Measurements from ENCODE around the gene SYNE1.
"Not testable (repeated sequence)": the region's sequence is repeated elsewhere in the genome, so short reads cannot be mapped to it uniquely, and the experiment has no call there.

The SYNE1 gene, protein sequence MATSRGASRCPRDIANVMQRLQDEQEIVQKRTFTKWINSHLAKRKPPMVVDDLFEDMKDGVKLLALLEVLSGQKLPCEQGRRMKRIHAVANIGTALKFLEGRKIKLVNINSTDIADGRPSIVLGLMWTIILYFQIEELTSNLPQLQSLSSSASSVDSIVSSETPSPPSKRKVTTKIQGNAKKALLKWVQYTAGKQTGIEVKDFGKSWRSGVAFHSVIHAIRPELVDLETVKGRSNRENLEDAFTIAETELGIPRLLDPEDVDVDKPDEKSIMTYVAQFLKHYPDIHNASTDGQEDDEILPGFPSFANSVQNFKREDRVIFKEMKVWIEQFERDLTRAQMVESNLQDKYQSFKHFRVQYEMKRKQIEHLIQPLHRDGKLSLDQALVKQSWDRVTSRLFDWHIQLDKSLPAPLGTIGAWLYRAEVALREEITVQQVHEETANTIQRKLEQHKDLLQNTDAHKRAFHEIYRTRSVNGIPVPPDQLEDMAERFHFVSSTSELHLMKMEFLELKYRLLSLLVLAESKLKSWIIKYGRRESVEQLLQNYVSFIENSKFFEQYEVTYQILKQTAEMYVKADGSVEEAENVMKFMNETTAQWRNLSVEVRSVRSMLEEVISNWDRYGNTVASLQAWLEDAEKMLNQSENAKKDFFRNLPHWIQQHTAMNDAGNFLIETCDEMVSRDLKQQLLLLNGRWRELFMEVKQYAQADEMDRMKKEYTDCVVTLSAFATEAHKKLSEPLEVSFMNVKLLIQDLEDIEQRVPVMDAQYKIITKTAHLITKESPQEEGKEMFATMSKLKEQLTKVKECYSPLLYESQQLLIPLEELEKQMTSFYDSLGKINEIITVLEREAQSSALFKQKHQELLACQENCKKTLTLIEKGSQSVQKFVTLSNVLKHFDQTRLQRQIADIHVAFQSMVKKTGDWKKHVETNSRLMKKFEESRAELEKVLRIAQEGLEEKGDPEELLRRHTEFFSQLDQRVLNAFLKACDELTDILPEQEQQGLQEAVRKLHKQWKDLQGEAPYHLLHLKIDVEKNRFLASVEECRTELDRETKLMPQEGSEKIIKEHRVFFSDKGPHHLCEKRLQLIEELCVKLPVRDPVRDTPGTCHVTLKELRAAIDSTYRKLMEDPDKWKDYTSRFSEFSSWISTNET (N-terminal part only)

DNA sequence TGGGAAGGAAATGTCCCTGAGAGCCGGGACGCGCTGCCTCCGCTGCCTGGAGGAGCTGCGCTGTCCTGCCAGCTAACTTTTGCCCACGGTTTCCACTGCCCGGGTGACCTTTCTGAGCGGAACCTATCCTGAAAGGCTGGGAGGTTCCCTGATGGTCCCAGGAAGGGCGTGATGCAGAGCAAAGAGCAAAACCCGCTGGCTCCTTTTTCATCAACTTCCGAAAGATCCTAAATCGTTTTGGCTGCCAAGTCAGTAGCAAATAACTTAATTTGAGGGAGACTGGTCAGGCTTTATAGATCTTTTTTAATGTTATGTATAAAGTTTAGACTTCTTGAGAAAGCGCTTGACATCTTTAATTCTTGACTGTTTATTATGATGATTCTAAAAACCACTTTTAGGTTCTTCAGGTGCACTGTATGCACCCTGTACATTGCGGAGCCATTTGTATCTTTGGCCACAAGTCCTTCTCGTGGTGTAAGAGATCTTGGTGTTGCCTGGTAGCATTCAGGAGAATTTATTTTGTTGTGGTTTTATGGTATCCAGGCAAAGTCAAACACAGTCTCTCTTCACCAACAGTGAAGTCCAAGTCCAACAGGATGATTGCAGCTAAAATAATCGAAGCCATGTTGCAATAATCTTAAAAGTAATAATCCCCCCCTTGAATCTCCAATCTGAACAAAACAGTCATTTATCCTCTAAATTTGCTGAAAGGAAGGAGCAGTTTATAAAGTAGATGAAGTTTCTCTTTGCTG lies at the start of gene SYNE1:
Gene SYNE1, minus strand, starts transcription at position 67 of the 752 bp plus-strand sequence. CDS start 9,031 bp downstream, outside the sequence.
- peak in 1 of 2 donors; percentile 8 for DNase-seq (ENCODE audit: low read depth in 2 of 2)
- H3K4me3 ChIP-seq (replicated peaks in 1 of 2; ENCODE audit: low read depth in 2 of 2, low read length in 2 of 2), result peak within 1 kb of the TSS; percentile 58 to 59
- TF ChIP-seq, protein P1, sequence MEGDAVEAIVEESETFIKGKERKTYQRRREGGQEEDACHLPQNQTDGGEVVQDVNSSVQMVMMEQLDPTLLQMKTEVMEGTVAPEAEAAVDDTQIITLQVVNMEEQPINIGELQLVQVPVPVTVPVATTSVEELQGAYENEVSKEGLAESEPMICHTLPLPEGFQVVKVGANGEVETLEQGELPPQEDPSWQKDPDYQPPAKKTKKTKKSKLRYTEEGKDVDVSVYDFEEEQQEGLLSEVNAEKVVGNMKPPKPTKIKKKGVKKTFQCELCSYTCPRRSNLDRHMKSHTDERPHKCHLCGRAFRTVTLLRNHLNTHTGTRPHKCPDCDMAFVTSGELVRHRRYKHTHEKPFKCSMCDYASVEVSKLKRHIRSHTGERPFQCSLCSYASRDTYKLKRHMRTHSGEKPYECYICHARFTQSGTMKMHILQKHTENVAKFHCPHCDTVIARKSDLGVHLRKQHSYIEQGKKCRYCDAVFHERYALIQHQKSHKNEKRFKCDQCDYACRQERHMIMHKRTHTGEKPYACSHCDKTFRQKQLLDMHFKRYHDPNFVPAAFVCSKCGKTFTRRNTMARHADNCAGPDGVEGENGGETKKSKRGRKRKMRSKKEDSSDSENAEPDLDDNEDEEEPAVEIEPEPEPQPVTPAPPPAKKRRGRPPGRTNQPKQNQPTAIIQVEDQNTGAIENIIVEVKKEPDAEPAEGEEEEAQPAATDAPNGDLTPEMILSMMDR (IDR thresholded peaks at IDR 0.05; ENCODE audit: low read depth, low read length), result no peak

DNA sequence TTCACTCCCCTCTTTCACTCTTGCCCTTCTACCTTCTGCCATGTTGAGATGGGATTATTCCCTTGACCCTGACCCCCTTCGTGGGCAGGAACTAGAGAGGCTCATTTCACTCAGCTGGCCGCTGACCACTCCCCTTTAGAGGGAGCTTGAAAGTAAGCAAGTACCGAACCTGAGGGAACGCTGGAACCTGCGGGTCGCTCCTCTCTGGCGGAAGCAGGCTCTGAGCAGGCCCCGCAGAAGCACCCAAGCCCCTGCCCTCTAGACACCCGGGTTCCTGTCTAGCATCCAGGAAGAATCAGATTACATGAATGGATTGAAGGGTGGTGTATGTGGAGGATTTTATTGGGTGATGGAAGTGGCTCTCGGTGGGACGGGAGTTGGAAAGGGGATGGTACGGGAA lies 48.7 kb upstream of the SYNE1 start:
- TF ChIP-seq, protein P1 (IDR thresholded peaks at IDR 0.05; ENCODE audit: low read depth, low read length), result no peak
- no peak overlapping the region for H3K4me3 ChIP-seq (replicated peaks in 1 of 2; ENCODE audit: low read depth in 2 of 2, low read length in 2 of 2)
- DNase-seq (ENCODE audit: low read depth in 2 of 2), result no peak

DNA sequence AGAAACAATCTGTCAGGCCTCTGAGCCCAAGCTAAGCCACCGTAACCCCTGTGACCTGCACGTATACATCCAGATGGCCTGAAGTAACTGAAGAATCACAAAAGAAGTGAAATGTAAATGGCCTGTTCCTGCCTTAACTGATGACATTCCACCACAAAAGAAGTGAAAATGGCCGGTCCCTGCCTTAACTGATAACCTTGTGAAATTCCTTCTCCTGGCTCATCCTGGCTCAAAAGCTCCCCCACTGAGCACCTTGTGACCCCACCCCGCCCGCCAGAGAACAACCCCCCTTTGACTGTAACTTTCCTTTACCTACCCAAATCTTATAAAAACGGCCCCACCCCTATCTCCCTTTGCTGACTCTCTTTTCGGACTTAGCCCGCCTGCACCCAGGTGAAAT lies 45.8 kb upstream of the SYNE1 start:
- not testable (repeated sequence) for DNase-seq (ENCODE audit: low read depth in 2 of 2); H3K4me3 ChIP-seq (replicated peaks in 1 of 2; ENCODE audit: low read depth in 2 of 2, low read length in 2 of 2)

DNA sequence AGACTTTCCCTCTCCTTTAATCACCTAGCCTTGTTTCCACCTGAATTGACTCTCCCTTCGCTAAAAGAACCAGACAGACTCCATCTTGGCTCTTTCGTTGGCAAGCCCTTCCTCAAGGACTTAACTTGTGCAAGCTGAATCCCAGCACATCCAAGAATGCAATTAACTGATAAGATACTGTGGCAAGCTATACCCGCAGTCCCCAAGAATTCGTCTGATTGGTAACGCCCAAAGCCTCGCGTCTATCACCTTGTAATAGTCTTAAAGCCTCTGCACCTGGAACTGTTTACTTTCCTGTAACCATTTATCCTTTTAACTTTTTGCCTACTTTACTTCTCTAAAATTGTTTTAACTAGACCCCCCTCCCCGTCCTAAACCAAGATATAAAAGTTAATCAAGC lies 45.0 kb upstream of the SYNE1 start:
- TF ChIP-seq, protein P1 (IDR thresholded peaks at IDR 0.05; ENCODE audit: low read depth, low read length), result no peak
- DNase-seq (ENCODE audit: low read depth in 2 of 2), result no peak
- H3K4me3 ChIP-seq (replicated peaks in 1 of 2; ENCODE audit: low read depth in 2 of 2, low read length in 2 of 2), result no peak overlapping the region

DNA sequence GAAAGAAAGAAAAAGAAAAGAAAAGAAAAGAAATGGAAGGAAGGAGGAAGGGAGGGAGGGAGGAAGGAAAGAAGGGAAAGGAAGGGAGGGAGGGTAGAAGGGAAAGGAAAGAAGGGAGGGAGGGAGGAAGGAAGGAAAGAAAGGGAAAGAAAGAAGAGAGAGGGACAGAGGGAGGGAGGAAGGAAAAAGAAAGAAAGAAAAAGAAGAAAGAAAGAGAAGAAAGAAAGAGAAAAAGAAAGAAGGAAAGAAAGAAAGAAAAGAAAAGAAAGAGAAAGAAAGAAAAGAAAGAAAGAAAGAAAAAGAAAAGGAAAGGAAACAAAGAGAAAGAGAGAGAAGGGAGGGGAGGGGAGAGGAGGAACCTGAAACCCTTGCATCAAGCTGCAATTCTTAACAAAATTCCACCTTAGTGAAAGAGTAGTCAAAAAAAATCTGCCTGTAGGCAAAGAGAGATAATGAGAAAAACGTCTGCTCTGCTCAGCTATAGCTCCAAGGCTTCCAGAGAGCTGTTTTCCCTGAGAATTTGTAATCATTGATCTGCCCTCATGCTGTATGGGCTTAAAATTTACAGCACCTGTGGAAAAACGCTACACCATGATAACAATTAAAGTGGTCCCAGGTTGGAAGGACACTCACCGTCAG lies 43.8 kb upstream of the SYNE1 start:
- TF ChIP-seq, protein P1 (IDR thresholded peaks at IDR 0.05; ENCODE audit: low read depth, low read length), result no peak
- no peak for DNase-seq (ENCODE audit: low read depth in 2 of 2)
- no peak overlapping the region for H3K4me3 ChIP-seq (replicated peaks in 1 of 2; ENCODE audit: low read depth in 2 of 2, low read length in 2 of 2)

DNA sequence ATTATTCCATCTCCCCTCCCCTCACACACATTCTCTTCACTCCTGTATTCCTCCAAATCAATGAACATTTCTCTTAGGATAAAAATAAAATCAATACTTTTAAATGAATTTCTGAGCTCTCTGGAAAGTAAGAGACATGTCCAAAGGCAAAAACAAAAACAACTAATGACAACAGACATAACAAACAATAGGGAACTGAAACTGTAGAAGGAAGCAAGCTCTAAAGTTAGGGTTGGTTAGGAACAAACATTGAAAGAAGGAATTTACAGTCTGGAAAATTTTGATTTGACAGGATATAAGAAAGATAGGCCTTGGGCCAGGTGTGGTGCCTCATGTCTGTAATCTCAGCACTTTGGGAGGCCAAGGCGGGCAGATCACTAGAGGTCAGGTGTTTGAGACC lies 43.0 kb upstream of the SYNE1 start:
- no peak for DNase-seq (ENCODE audit: low read depth in 2 of 2)
- no peak overlapping the region for H3K4me3 ChIP-seq (replicated peaks in 1 of 2; ENCODE audit: low read depth in 2 of 2, low read length in 2 of 2)
- TF ChIP-seq, protein P1 (IDR thresholded peaks at IDR 0.05; ENCODE audit: low read depth, low read length), result no peak
